ENCODE data around the gene BIRC3. TPM values are rescaled to one million over a fixed set of nuclear protein-coding genes. Genes with fewer than 3 reads are reported as not detected.
A peak's percentile ranks its signal among the peaks of the same experiment; 100 is the strongest.

Gene BIRC3
- total and polyA plus RNA-seq, 8 donors, result 0.58 to 137 (median 44.8) TPM

DNA sequence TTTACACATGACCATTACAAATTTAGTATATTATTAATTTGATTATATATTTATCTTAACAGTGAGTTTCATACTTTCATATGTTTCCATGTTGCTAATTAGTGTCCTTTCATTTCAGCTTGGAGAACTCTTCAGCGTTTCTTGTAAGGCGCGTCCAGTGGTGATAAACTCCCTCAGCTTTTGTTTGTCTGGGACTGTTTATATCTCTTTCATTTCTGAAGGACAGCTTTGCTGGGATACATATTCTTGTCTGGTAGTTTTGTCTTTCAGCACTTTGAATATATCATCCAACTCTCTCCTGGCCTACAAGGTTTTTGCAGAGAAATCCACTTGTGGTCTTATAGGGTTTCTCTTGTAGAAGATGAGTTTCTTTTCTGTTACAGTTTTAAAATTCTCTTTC lies 42.1 kb downstream of the BIRC3 start:
- H3K27ac ChIP-seq, result no peak overlapping the region
- no peak overlapping the region for H3K4me3 ChIP-seq
- H3K4me1 ChIP-seq, result peaks cover 0 to 18% (median 1%) of the 10 kb centered on the region in 4 donors
- WGBS, 5 donors, result 65 to 98% (median 81%) methylated on average over 3 of the region's 3 CpGs
- no peaks in the 10 kb centered on the region for H3K27me3 ChIP-seq
- peaks cover 21 to 65% (median 52%) of the 10 kb centered on the region in 4 donors for H3K36me3 ChIP-seq
- DNase-seq, result peak in 1 of 2 donors; percentile 13
- TF ChIP-seq CTCF (IDR thresholded peaks at IDR 0.05) (no peak), POLR2A (IDR thresholded peaks at IDR 0.05) (no peak), POLR2AphosphoS5 (IDR thresholded peaks at IDR 0.05) (no peak), EP300 (IDR thresholded peaks at IDR 0.05) (no peak)
- intact Hi-C loops (cut with DNase I; ENCODE audit: low total_unique reads), result no loop called here
- no peaks in the 10 kb centered on the region for H3K9me3 ChIP-seq

GRCh38 chr11:102360681-102361080 lies 43.4 kb downstream of the BIRC3 start:
- no peak overlapping the region for H3K27ac ChIP-seq
- H3K4me1 ChIP-seq, result peaks cover 0 to 15% (median 2%) of the 10 kb centered on the region in 4 donors
- H3K36me3 ChIP-seq, result peaks cover 23 to 78% (median 65%) of the 10 kb centered on the region in 4 donors
- H3K27me3 ChIP-seq, result no peaks in the 10 kb centered on the region
- intact Hi-C loops (cut with DNase I; ENCODE audit: low total_unique reads), result no loop called here
- H3K9me3 ChIP-seq, result no peaks in the 10 kb centered on the region
- WGBS, 5 donors, result 62 to 81% (median 66%) methylated on average over 3 of the region's 3 CpGs
- H3K4me3 ChIP-seq, result no peak overlapping the region
- TF ChIP-seq POLR2A (IDR thresholded peaks at IDR 0.05) (no peak), EP300 (IDR thresholded peaks at IDR 0.05) (no peak), POLR2AphosphoS5 (IDR thresholded peaks at IDR 0.05) (no peak), CTCF (IDR thresholded peaks at IDR 0.05) (no peak)
- no peak for DNase-seq

DNA sequence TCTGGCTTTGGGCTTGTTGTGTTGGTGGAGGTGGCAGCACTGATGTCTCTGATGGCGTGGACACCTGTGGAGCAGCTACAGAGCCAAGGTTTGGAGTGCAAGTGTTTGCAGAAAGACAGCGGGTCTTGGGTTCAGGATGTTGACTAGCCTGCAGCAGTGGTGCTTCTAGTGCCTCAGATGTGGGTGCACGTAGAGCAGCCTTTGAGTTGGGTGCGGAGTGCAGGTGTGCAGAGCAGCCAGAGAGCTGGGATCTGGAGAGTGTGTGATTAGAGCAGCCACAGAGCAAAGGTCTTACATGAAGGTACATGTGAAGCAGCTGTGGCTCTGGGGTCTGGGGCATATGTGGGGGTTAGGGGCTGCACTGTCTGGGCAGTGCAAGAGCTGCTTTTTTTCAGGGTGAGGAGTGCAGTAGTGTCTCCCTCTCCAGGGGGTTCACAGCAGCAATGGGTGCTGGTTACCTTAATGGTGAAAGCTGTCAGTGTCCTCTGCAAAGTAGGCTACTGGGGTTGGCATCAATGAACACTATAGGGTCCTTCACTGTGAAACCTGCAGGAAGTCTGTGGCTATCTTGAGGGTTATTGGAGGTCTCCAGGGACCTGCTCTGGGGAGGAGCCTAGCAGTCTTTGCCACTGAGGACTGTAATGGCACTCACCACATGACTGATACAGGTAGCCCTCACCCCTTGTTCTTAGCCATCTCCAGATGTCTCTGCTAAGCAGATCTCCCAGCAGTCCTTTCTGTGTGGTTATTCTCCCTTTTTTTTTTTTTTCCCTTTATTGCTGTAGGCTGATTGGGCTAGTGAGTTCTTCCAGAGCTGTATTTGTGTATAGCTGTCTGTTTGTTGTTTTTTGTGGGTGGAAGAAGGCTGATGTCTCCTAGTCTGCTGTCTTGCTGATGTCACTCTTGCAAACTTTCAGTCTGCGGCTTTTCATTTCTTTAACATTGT lies 44.1 kb downstream of the BIRC3 start:
- H3K9me3 ChIP-seq, result no peaks in the 10 kb centered on the region
- intact Hi-C loops (cut with DNase I; ENCODE audit: low total_unique reads), result no loop called here
- H3K4me3 ChIP-seq, result no peak overlapping the region
- peaks cover 29 to 84% (median 70%) of the 10 kb centered on the region in 4 donors for H3K36me3 ChIP-seq
- WGBS, 5 donors, result 91 to 96% (median 94%) methylated on average over 3 to 5 of the region's 5 CpGs
- H3K27me3 ChIP-seq, result no peaks in the 10 kb centered on the region
- DNase-seq, result peak in 1 of 2 donors; percentile 33
- H3K27ac ChIP-seq, result no peak overlapping the region
- TF ChIP-seq POLR2AphosphoS5 (IDR thresholded peaks at IDR 0.05) (no peak), EP300 (IDR thresholded peaks at IDR 0.05) (no peak), CTCF (IDR thresholded peaks at IDR 0.05) (no peak), POLR2A (IDR thresholded peaks at IDR 0.05) (no peak)
- H3K4me1 ChIP-seq, result peaks cover 0 to 15% (median 2%) of the 10 kb centered on the region in 4 donors

DNA sequence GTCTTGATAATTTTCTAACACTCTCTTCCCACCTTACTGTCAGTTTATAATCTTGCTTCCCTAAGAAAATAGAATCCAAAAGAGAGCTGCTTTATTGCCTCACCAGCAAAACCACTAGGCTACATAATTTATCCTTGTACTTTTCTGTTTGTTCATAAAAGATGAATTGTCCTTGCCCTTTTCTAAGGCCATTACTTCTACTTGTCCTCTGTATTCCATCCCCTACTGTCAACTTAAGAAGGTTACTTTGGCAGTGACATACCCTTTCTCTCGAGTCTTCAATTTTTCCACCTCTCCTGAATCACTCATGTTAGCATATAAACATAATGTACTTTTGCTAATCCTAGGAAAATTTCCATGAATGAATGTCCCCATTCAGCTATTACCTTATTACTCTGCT lies 47.7 kb downstream of the BIRC3 start:
- Histone ChIP-seq H3K36me3 (peaks cover 39 to 88% (median 78%) of the 10 kb centered on the region in 4 donors), H3K9me3 (no peaks in the 10 kb centered on the region), H3K27ac (no peak overlapping the region), H3K4me1 (peaks cover 0 to 28% (median 6%) of the 10 kb centered on the region in 4 donors), H3K4me3 (no peak overlapping the region), H3K27me3 (no peaks in the 10 kb centered on the region)
- TF ChIP-seq POLR2AphosphoS5 (IDR thresholded peaks at IDR 0.05) (no peak), CTCF (IDR thresholded peaks at IDR 0.05) (no peak), EP300 (IDR thresholded peaks at IDR 0.05) (no peak), POLR2A (IDR thresholded peaks at IDR 0.05) (no peak)
- 68 to 89% (median 84%) methylated on average over 1 of the region's 1 CpG for WGBS, 5 donors
- intact Hi-C loops (cut with DNase I; ENCODE audit: low total_unique reads), result no loop called here
- DNase-seq, result no peak

Measured in stomach (tissue), 9 donors.